ENCODE results near the gene REPIN1.
"Not testable (repeated sequence)": the region's sequence is repeated elsewhere in the genome, so short reads cannot be mapped to it uniquely, and the experiment has no call there.

Gene REPIN1

GRCh38 chr7:150384406-150385301, 16.0 kb downstream of the REPIN1 start:
- no peaks in the 10 kb centered on the region for H3K27me3 ChIP-seq (ENCODE audit: insufficient read depth, low read length)
- no peak overlapping the region for H3K23ac ChIP-seq (ENCODE audit: low read length)
- H2AFZ ChIP-seq (ENCODE audit: insufficient read depth, low read length, poor library complexity), result no peak overlapping the region
- H3K18ac ChIP-seq (ENCODE audit: low read length), result peak overlapping the region; percentile 73
- peaks cover 7% of the 10 kb centered on the region for H3K79me1 ChIP-seq (ENCODE audit: low read length)
- H3K4ac ChIP-seq (ENCODE audit: low read depth, low read length), result peak overlapping the region; percentile 46
- peak overlapping the region; percentile 76 for H3K14ac ChIP-seq (ENCODE audit: low read length)
- H3K36me3 ChIP-seq (ENCODE audit: control insufficient read depth in 1 of 2, insufficient read depth in 2 of 2, low read length in 2 of 2), result peaks cover 19 to 26% of the 10 kb centered on the region in 2 experiments
- peaks cover 2% of the 10 kb centered on the region for H3K9me3 ChIP-seq (ENCODE audit: insufficient read depth, low read depth, low read length)
- DNase-seq, result no peak
- no peak overlapping the region for H3K9ac ChIP-seq (ENCODE audit: low read length)
- peak overlapping the region; percentile 37 for H4K8ac ChIP-seq (ENCODE audit: low read depth, low read length)
- H3K27ac ChIP-seq (ENCODE audit: low read depth, low read length), result no peak overlapping the region
- H2AK5ac ChIP-seq (ENCODE audit: low read length), result peak overlapping the region; percentile 67
- H3K79me2 ChIP-seq (ENCODE audit: control insufficient read depth, insufficient read depth, low read length, poor library complexity), result peaks cover 9% of the 10 kb centered on the region
- H3K4me3 ChIP-seq (ENCODE audit: low read depth, low read length), result no peak overlapping the region
- H2BK12ac ChIP-seq (ENCODE audit: low read length), result peak overlapping the region; percentile 64
- no peak overlapping the region for H4K12ac ChIP-seq (ENCODE audit: low read depth, low read length)
- H3K4me1 ChIP-seq (ENCODE audit: control insufficient read depth in 1 of 2, insufficient read depth in 2 of 2, low read length in 2 of 2), result peaks cover 26 to 31% of the 10 kb centered on the region in 2 experiments
- peak overlapping the region; percentile 60 for H4K91ac ChIP-seq (ENCODE audit: low read depth, low read length)
- H3K4me2 ChIP-seq (ENCODE audit: low read length), result no peak overlapping the region
- WGBS (ENCODE audit: extremely low coverage, insufficient coverage, insufficient read length), result no CpG with 5 or more reads among the region's 15 CpGs
- H2BK5ac ChIP-seq (ENCODE audit: low read depth, low read length, poor library complexity), result peak overlapping the region; percentile 21
- H2BK120ac ChIP-seq (ENCODE audit: insufficient read depth, low read length, poor library complexity), result peak overlapping the region; percentile 39

GRCh38 chr7:150385302-150385723, 16.7 kb downstream of the REPIN1 start:
- DNase-seq, result no peak
- H3K18ac ChIP-seq (ENCODE audit: low read length), result no peak overlapping the region
- peaks cover 24 to 26% of the 10 kb centered on the region in 2 experiments for H3K4me1 ChIP-seq (ENCODE audit: control insufficient read depth in 1 of 2, insufficient read depth in 2 of 2, low read length in 2 of 2)
- no peak overlapping the region for H2AFZ ChIP-seq (ENCODE audit: insufficient read depth, low read length, poor library complexity)
- H3K14ac ChIP-seq (ENCODE audit: low read length), result no peak overlapping the region
- no peaks in the 10 kb centered on the region for H3K27me3 ChIP-seq (ENCODE audit: insufficient read depth, low read length)
- H2BK120ac ChIP-seq (ENCODE audit: insufficient read depth, low read length, poor library complexity), result no peak overlapping the region
- no peak overlapping the region for H4K12ac ChIP-seq (ENCODE audit: low read depth, low read length)
- H3K79me2 ChIP-seq (ENCODE audit: control insufficient read depth, insufficient read depth, low read length, poor library complexity), result peaks cover 5% of the 10 kb centered on the region
- peaks cover 23 to 29% of the 10 kb centered on the region in 2 experiments for H3K36me3 ChIP-seq (ENCODE audit: control insufficient read depth in 1 of 2, insufficient read depth in 2 of 2, low read length in 2 of 2)
- no peak overlapping the region for H4K8ac ChIP-seq (ENCODE audit: low read depth, low read length)
- H3K4me2 ChIP-seq (ENCODE audit: low read length), result no peak overlapping the region
- no peak overlapping the region for H2BK5ac ChIP-seq (ENCODE audit: low read depth, low read length, poor library complexity)
- no peak overlapping the region for H3K4me3 ChIP-seq (ENCODE audit: low read depth, low read length)
- peaks cover 2% of the 10 kb centered on the region for H3K9me3 ChIP-seq (ENCODE audit: insufficient read depth, low read depth, low read length)
- no CpG with 5 or more reads among the region's 14 CpGs for WGBS (ENCODE audit: extremely low coverage, insufficient coverage, insufficient read length)
- H2BK12ac ChIP-seq (ENCODE audit: low read length), result no peak overlapping the region
- H3K23ac ChIP-seq (ENCODE audit: low read length), result no peak overlapping the region
- H3K79me1 ChIP-seq (ENCODE audit: low read length), result peaks cover 3% of the 10 kb centered on the region
- H4K91ac ChIP-seq (ENCODE audit: low read depth, low read length), result no peak overlapping the region
- H3K4ac ChIP-seq (ENCODE audit: low read depth, low read length), result no peak overlapping the region
- H3K9ac ChIP-seq (ENCODE audit: low read length), result no peak overlapping the region
- H3K27ac ChIP-seq (ENCODE audit: low read depth, low read length), result no peak overlapping the region
- H2AK5ac ChIP-seq (ENCODE audit: low read length), result no peak overlapping the region

GRCh38 chr7:150385884-150386283, 17.3 kb downstream of the REPIN1 start:
- not testable (repeated sequence) for H3K14ac ChIP-seq (ENCODE audit: low read length); H2BK12ac ChIP-seq (ENCODE audit: low read length); H3K4ac ChIP-seq (ENCODE audit: low read depth, low read length); H4K12ac ChIP-seq (ENCODE audit: low read depth, low read length); H3K9ac ChIP-seq (ENCODE audit: low read length); H3K79me1 ChIP-seq (ENCODE audit: low read length); DNase-seq; H3K4me3 ChIP-seq (ENCODE audit: low read depth, low read length); H4K8ac ChIP-seq (ENCODE audit: low read depth, low read length); H2AK5ac ChIP-seq (ENCODE audit: low read length); H2BK120ac ChIP-seq (ENCODE audit: insufficient read depth, low read length, poor library complexity); H3K27me3 ChIP-seq (ENCODE audit: insufficient read depth, low read length); H3K79me2 ChIP-seq (ENCODE audit: control insufficient read depth, insufficient read depth, low read length, poor library complexity); H3K23ac ChIP-seq (ENCODE audit: low read length); H3K4me2 ChIP-seq (ENCODE audit: low read length); H3K18ac ChIP-seq (ENCODE audit: low read length); H4K91ac ChIP-seq (ENCODE audit: low read depth, low read length); H2BK5ac ChIP-seq (ENCODE audit: low read depth, low read length, poor library complexity); H3K27ac ChIP-seq (ENCODE audit: low read depth, low read length); H3K9me3 ChIP-seq (ENCODE audit: insufficient read depth, low read depth, low read length); H2AFZ ChIP-seq (ENCODE audit: insufficient read depth, low read length, poor library complexity)
- WGBS (ENCODE audit: extremely low coverage, insufficient coverage, insufficient read length), result no CpG with 5 or more reads among the region's 6 CpGs
- Histone ChIP-seq H3K36me3 (ENCODE audit: control insufficient read depth in 1 of 2, insufficient read depth in 2 of 2, low read length in 2 of 2) (peaks cover 23 to 29% of the 10 kb centered on the region in 2 experiments), H3K4me1 (ENCODE audit: control insufficient read depth in 1 of 2, insufficient read depth in 2 of 2, low read length in 2 of 2) (peaks cover 22 to 24% of the 10 kb centered on the region in 2 experiments)

- Histone ChIP-seq H3K4me2 (ENCODE audit: low read length) (no peak overlapping the region), H3K18ac (ENCODE audit: low read length) (no peak overlapping the region), H3K79me2 (ENCODE audit: control insufficient read depth, insufficient read depth, low read length, poor library complexity) (peaks cover 4% of the 10 kb centered on the region), H4K91ac (ENCODE audit: low read depth, low read length) (no peak overlapping the region), H4K12ac (ENCODE audit: low read depth, low read length) (no peak overlapping the region), H3K4me1 (ENCODE audit: control insufficient read depth in 1 of 2, insufficient read depth in 2 of 2, low read length in 2 of 2) (peaks cover 18 to 19% of the 10 kb centered on the region in 2 experiments), H3K4me3 (ENCODE audit: low read depth, low read length) (no peak overlapping the region), H2BK120ac (ENCODE audit: insufficient read depth, low read length, poor library complexity) (no peak overlapping the region), H3K14ac (ENCODE audit: low read length) (no peak overlapping the region), H2AFZ (ENCODE audit: insufficient read depth, low read length, poor library complexity) (no peak overlapping the region), H3K27ac (ENCODE audit: low read depth, low read length) (no peak overlapping the region), H3K9me3 (ENCODE audit: insufficient read depth, low read depth, low read length) (no peaks in the 10 kb centered on the region), H3K27me3 (ENCODE audit: insufficient read depth, low read length) (no peaks in the 10 kb centered on the region), H2BK12ac (ENCODE audit: low read length) (no peak overlapping the region), H2AK5ac (ENCODE audit: low read length) (no peak overlapping the region), H3K36me3 (ENCODE audit: control insufficient read depth in 1 of 2, insufficient read depth in 2 of 2, low read length in 2 of 2) (peaks cover 22 to 24% of the 10 kb centered on the region in 2 experiments), H3K79me1 (ENCODE audit: low read length) (peaks cover 3% of the 10 kb centered on the region), H3K9ac (ENCODE audit: low read length) (no peak overlapping the region), H3K4ac (ENCODE audit: low read depth, low read length) (no peak overlapping the region), H2BK5ac (ENCODE audit: low read depth, low read length, poor library complexity) (no peak overlapping the region), H3K23ac (ENCODE audit: low read length) (no peak overlapping the region), H4K8ac (ENCODE audit: low read depth, low read length) (no peak overlapping the region)
- no CpG with 5 or more reads among the region's 7 CpGs for whole genome bisulfite sequencing (ENCODE audit: extremely low coverage, insufficient coverage, insufficient read length)
- DNase-seq, result no peak
These were observed 19.7 kb downstream of the REPIN1 start for GRCh38 chr7:150388306-150388705.
